C4-2B (cell line): ENCODE measurements around the gene STEAP4.
"Not testable (repeated sequence)": the region's sequence is repeated elsewhere in the genome, so short reads cannot be mapped to it uniquely, and the experiment has no call there.

ENCODE experiments used
- H3K27ac ChIP-seq: fragments of 450-650 bp; 2 replicates; pipeline ENCODE4 v1.5.1; 2017
- ZFX ChIP-seq: fragments of 450-650 bp; IDR thresholded peaks from 2 replicates; pipeline ENCODE4 v1.6.1; 2017
- TF ChIP-seq, protein P1 (sequence below): fragments of 450-650 bp; conservative IDR thresholded peaks from 2 replicates; pipeline ENCODE4 v1.5.1; 2017; ENCODE audit warnings: mild to moderate bottlenecking

STEAP4 gene

DNA sequence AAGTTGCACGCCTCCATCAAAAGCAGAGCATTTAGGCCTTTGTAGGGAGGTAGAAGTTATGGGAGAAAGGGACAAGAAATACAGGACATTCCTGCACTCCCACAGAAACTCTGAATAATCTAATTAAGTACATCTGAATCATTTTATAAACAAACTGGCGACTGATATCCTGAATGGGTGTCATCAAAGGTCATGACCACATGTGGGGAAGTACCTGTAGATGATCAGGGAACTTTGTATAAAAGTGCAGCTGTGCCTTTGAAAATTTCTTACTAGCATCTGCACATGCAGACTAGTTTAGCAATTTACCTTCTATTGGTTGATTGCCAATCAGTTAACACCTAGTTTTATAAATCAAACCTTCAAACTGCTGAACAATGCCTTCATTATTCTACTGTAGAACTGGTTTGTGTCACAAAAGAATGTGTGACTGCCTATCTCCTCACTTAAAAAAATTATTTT is 17.1 kb downstream of the STEAP4 start:
- TF ChIP-seq ZFX, result no peak
- TF ChIP-seq, protein P1, sequence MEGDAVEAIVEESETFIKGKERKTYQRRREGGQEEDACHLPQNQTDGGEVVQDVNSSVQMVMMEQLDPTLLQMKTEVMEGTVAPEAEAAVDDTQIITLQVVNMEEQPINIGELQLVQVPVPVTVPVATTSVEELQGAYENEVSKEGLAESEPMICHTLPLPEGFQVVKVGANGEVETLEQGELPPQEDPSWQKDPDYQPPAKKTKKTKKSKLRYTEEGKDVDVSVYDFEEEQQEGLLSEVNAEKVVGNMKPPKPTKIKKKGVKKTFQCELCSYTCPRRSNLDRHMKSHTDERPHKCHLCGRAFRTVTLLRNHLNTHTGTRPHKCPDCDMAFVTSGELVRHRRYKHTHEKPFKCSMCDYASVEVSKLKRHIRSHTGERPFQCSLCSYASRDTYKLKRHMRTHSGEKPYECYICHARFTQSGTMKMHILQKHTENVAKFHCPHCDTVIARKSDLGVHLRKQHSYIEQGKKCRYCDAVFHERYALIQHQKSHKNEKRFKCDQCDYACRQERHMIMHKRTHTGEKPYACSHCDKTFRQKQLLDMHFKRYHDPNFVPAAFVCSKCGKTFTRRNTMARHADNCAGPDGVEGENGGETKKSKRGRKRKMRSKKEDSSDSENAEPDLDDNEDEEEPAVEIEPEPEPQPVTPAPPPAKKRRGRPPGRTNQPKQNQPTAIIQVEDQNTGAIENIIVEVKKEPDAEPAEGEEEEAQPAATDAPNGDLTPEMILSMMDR, result no peak
- H3K27ac ChIP-seq, result no peak overlapping the region

DNA sequence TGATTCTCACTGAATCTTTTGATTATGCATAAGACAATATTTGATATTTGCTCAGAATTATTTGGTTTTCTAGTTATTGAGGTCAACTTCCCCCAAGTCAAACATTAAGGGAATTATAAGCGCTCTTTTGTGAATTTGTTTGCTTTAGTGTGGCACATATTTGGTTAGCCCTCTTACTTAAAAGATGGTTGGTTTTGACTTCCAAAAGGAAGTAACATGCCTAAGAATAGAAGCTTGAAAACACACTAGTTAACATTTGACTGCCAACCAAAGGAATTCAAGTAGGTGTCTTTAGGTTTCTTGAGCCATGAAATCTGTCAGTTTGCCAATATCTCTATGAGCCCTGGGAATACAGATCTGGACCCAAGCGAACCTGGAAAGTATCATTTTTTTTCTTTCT is 24.9 kb downstream of the STEAP4 start:
- TF ChIP-seq ZFX, result no peak
- TF ChIP-seq, protein P1, result no peak
- H3K27ac ChIP-seq, result peak overlapping the region; percentile 73

DNA sequence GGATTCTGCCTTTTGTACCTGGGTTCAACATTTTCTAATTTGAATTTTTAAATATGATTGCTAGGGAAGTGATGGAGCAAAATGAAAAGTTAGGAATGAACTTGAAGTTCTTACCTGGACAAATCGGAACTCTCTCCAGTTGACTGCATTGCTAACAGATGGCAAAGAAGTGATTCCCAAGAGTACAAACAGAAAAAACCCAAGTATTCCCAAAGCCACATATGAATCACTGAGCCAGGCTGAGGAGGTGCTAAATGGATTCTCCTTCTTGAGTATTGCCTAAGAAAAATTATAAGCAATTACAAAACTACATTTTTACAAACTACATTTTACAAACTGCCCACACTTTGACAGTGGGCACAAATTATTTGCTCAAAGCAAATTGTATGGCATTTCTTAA is 25.9 kb downstream of the STEAP4 start:
- TF ChIP-seq ZFX, result no peak
- TF ChIP-seq, protein P1, result no peak

GRCh38 chr7:88279323-88279722 is 27.4 kb downstream of the STEAP4 start:
- no peak overlapping the region for H3K27ac ChIP-seq
- no peak for TF ChIP-seq ZFX
- TF ChIP-seq, protein P1, result no peak

More for the DNA sequence above, 25.9 kb downstream of the STEAP4 start:
- no peak overlapping the region for H3K27ac ChIP-seq

DNA sequence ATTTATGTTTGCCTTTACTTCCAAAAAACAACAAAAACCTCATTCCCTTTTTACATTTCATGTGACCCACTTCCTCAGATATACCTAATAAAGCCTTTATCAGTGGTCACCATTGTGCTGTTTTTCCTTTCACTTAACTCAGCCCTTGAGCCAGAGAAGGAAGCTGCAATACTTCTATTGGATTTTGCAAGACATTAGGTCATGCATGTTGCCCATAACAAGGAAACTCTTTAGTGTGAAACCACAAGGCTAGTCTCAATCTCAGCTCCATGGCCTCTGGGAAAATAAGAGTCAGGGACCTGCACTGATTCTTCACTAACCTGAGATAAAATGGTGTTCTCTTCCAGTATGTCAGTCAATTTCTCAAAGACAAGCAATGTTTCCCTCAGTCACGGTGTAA is 27.8 kb downstream of the STEAP4 start:
- no peak overlapping the region for H3K27ac ChIP-seq
- TF ChIP-seq ZFX, result no peak
- TF ChIP-seq, protein P1, result no peak

GRCh38 chr7:88276605-88277153 is 30.0 kb downstream of the STEAP4 start:
- TF ChIP-seq, protein P1, result no peak
- no peak for TF ChIP-seq ZFX

DNA sequence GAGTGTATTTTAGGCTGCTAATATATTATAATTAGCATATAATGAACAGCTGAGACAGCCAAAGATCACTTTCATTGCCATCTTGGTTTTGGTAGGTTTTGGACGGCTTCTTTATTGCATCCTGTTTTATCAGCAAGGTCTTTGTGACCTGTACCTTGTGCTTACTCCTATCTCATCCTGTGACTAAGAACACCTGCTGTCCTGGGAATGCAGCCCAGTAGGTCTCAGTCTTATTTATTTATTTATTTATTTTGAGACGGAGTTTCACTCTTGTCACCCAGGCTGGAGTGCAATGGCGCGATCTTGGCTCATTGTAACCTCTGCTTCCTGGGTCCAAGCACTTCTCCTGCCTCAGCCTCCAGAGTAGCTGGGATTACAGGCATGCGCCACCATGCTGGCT is 31.8 kb downstream of the STEAP4 start:
- not testable (repeated sequence) for H3K27ac ChIP-seq

More at GRCh38 chr7:88276605-88277153, 30.0 kb downstream of the STEAP4 start:
- H3K27ac ChIP-seq, result no peak overlapping the region

DNA sequence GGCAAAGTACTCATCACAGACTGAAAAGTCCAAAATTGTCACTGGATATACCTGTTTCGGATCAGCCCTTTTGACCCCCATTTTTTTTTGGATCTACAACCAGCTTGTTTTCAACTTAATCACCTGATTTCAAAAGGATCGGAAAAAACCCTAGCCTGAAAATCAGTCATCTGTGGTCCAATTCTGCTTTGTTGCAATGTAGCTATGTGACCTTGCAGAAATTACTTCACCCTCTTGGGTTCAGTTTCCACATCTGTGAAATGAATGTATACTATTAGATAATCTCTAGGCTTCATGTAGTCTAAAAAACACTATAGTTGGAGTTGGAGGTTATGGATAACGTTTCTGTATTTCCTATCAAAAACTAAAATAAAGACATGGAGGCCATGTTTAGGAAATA is 37.1 kb downstream of the STEAP4 start:
- no peak for TF ChIP-seq ZFX
- TF ChIP-seq, protein P1, result no peak
- H3K27ac ChIP-seq, result no peak overlapping the region
